HepG2 (cell line): ENCODE results near the gene RAD51C. TPM values are rescaled to one million over a fixed set of nuclear protein-coding genes. Genes with fewer than 3 reads are reported as not detected.

Source experiments
- ARNT2 ChIP-seq: sonication (generic); formaldehyde crosslinking; IDR thresholded peaks from 2 replicates; pipeline ENCODE4 v1.8.0; 2022; ENCODE audit warnings: mild to moderate bottlenecking, low read depth, missing genetic modification reagents, moderate library complexity
- ATRX ChIP-seq: sonication (generic); formaldehyde crosslinking; IDR thresholded peaks from 2 replicates; pipeline ENCODE4 v1.4.0; 2020; ENCODE audit warnings: missing genetic modification reagents, borderline replicate concordance
- CBX5 ChIP-seq: sonication (generic); formaldehyde crosslinking; IDR thresholded peaks from 2 replicates; pipeline ENCODE4 v1.4.0; 2020; ENCODE audit warnings: missing genetic modification reagents, borderline replicate concordance
- FOXA3 ChIP-seq: IDR thresholded peaks from 2 replicates; pipeline ENCODE4 v1.6.1; 2016; ENCODE audit warnings: missing genetic modification reagents, missing compliant biosample characterization
- IRF9 ChIP-seq: sonication (generic); formaldehyde crosslinking; IDR thresholded peaks from 2 replicates; pipeline ENCODE4 v1.8.0; 2022; ENCODE audit warnings: missing genetic modification reagents, mild to moderate bottlenecking, borderline replicate concordance
- KDM6A ChIP-seq: IDR thresholded peaks from 2 replicates; pipeline ENCODE4 v1.6.1; 2016; ENCODE audit warnings: low read depth
- MEF2D ChIP-seq: sonication (generic); formaldehyde crosslinking; IDR thresholded peaks from 2 replicates; pipeline ENCODE4 v1.5.1; 2020; ENCODE audit warnings: mild to moderate bottlenecking, missing genetic modification reagents
- SIN3B ChIP-seq: fragments of 150-350 bp; IDR thresholded peaks from 2 replicates; pipeline ENCODE4 v1.6.1; 2014; ENCODE audit warnings: low read length
- SNAI1 ChIP-seq: sonication (generic); formaldehyde crosslinking; IDR thresholded peaks from 2 replicates; pipeline ENCODE4 v1.5.0; 2020; ENCODE audit warnings: mild to moderate bottlenecking, missing genetic modification reagents, borderline replicate concordance
- TEAD2 ChIP-seq: sonication (generic); formaldehyde crosslinking; IDR thresholded peaks from 2 replicates; pipeline ENCODE4 v1.9.0; 2021; ENCODE audit warnings: missing genetic modification reagents
- ZBTB43 ChIP-seq: sonication (generic); formaldehyde crosslinking; conservative IDR thresholded peaks from 2 replicates; pipeline ENCODE4 v1.4.0; 2020; ENCODE audit warnings: missing genetic modification reagents
- ZFP91 ChIP-seq: sonication (generic); formaldehyde crosslinking; IDR thresholded peaks from 2 replicates; pipeline ENCODE4 v1.9.0; 2022; ENCODE audit warnings: missing genetic modification reagents, mild to moderate bottlenecking, borderline replicate concordance
- ZHX1 ChIP-seq: sonication (generic); formaldehyde crosslinking; IDR thresholded peaks from 2 replicates; pipeline ENCODE4 v1.8.1; 2022; ENCODE audit warnings: low read depth, mild to moderate bottlenecking, missing genetic modification reagents
- ZNF672 ChIP-seq: sonication (generic); formaldehyde crosslinking; IDR thresholded peaks from 2 replicates; pipeline ENCODE4 v1.8.1; 2022; ENCODE audit warnings: missing genetic modification reagents
- ZNF740 ChIP-seq: sonication (generic); formaldehyde crosslinking; IDR thresholded peaks from 2 replicates; pipeline ENCODE4 v1.4.0; 2020; ENCODE audit warnings: missing genetic modification reagents
- ZNF850 ChIP-seq: sonication (generic); formaldehyde crosslinking; conservative IDR thresholded peaks from 2 replicates; pipeline ENCODE4 v1.9.0; 2021; ENCODE audit warnings: mild to moderate bottlenecking, missing genetic modification reagents
- polyA plus RNA-seq, 8 experiments: library from polyadenylated mRNA; depleted of rRNA in 3 of 8; stranded (reverse) in 7 of 8; unstranded in 1 of 8; fragments of >200 nt; fragmentation: Illumina TruSeq in 4 of 8; extraction: Trizol in 4 of 8; gene quantifications; 2 replicates each; pipeline versions ENCODE4 v1.2.1 to v1.2.3, GENCODE V29; 2011 to 2016; ENCODE audit warnings: low read depth in 4 of 8, missing spikeins in 1 of 8, mixed read lengths in 1 of 8; ENCODE audit not compliant: insufficient read depth in 1 of 8
- total RNA-seq, 5 experiments: library from RNA; depleted of rRNA; stranded (reverse); fragments of >200 nt; fragmentation: Illumina TruSeq; extraction: Trizol; gene quantifications; 2 replicates each; pipeline ENCODE4 v1.2.3, GENCODE V29; 2016; ENCODE audit warnings: low read depth in 1 of 5
- TF ChIP-seq, protein P1 (sequence below): IDR thresholded peaks from 2 replicates; pipeline ENCODE4 v1.6.1; 2016; ENCODE audit warnings: mild to moderate bottlenecking
- TF ChIP-seq, protein P2 (sequence below): sonication (generic); formaldehyde crosslinking; IDR thresholded peaks from 2 replicates; pipeline ENCODE4 v1.4.0; 2020; ENCODE audit warnings: missing genetic modification reagents

The RAD51C gene
- total and polyA plus RNA-seq, 2 of the 13 experiments (the other 11 are each of a cell fraction or from before 2014, with no cell fraction given), result 38.5 to 106 TPM

DNA sequence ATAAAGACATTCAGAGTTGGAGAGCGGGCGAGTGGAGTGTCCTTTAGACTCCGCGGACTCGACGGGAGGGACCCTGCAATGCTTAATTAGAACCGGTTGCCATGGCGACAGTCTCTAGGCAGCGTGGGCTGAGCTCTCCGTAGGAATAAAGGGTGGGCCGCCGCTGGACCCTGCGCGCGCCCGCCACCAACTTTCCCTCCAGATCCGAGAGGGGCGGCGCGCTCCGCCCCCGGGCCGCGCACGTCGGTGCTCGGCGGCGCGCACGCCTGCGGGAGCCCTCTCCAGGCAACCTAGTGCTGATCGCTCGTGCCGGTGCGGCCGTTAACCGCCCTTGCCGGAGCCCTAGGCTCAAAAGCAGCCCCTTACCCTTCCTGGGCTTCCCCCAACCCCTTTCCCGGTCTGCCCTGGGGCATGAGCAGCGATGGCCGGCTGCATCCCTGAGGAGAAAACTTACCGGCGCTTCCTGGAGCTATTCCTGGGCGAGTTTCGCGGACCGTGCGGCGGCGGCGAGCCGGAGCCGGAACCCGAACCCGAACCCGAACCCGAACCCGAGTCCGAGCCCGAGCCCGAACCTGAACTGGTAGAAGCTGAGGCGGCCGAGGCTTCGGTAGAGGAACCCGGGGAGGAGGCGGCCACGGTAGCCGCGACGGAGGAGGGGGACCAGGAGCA lies 63.3 kb downstream of the RAD51C start, which contains the start of gene PPM1E (continued):
- TF ChIP-seq IRF9 (CRISPR knock-in tag), result no peak
- TF ChIP-seq CBX5 (CRISPR knock-in tag), result no peak
- no peak for TF ChIP-seq FOXA3 (CRISPR knock-in tag)
- TF ChIP-seq ZFP91 (CRISPR knock-in tag), result peak; percentile 58; the same call in 1 of the 2 replicates
- peak; percentile 20; the same call in 1 of the 2 replicates for TF ChIP-seq ARNT2 (CRISPR knock-in tag)
- TF ChIP-seq, protein P1, sequence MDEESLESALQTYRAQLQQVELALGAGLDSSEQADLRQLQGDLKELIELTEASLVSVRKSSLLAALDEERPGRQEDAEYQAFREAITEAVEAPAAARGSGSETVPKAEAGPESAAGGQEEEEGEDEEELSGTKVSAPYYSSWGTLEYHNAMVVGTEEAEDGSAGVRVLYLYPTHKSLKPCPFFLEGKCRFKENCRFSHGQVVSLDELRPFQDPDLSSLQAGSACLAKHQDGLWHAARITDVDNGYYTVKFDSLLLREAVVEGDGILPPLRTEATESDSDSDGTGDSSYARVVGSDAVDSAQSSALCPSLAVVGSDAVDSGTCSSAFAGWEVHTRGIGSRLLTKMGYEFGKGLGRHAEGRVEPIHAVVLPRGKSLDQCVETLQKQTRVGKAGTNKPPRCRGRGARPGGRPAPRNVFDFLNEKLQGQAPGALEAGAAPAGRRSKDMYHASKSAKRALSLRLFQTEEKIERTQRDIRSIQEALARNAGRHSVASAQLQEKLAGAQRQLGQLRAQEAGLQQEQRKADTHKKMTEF (CRISPR knock-in tag), result no peak
- no peak for TF ChIP-seq MEF2D (CRISPR knock-in tag)
- TF ChIP-seq, protein P2, sequence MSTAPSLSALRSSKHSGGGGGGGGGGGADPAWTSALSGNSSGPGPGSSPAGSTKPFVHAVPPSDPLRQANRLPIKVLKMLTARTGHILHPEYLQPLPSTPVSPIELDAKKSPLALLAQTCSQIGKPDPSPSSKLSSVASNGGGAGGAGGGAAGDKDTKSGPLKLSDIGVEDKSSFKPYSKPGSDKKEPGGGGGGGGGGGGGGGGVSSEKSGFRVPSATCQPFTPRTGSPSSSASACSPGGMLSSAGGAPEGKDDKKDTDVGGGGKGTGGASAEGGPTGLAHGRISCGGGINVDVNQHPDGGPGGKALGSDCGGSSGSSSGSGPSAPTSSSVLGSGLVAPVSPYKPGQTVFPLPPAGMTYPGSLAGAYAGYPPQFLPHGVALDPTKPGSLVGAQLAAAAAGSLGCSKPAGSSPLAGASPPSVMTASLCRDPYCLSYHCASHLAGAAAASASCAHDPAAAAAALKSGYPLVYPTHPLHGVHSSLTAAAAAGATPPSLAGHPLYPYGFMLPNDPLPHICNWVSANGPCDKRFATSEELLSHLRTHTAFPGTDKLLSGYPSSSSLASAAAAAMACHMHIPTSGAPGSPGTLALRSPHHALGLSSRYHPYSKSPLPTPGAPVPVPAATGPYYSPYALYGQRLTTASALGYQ (CRISPR knock-in tag), result no peak
- TF ChIP-seq SNAI1 (CRISPR knock-in tag), result no peak
- TF ChIP-seq ZHX1 (CRISPR knock-in tag), result no peak
- no peak for TF ChIP-seq ZBTB43
- no peak for TF ChIP-seq KDM6A
- peak; percentile 90; the same call in 1 of the 2 replicates for TF ChIP-seq ZNF850
- no peak for TF ChIP-seq SIN3B
- TF ChIP-seq ZNF672 (CRISPR knock-in tag), result no peak
- no peak for TF ChIP-seq ATRX (CRISPR knock-in tag)
- TF ChIP-seq ZNF740 (CRISPR knock-in tag), result no peak
- no peak for TF ChIP-seq TEAD2 (CRISPR knock-in tag)
